Brain microvascular endothelial cell (primary cell): ENCODE data around the gene RAPH1.

Experiments used
- DNase-seq: peaks from one replicate; pipeline ENCODE4 v3.0.0-alpha.2; 2020
- H3K27ac ChIP-seq: fragments of 250-450 bp; sonication (Bioruptor Pico); 2 replicates; pipeline ENCODE4 v1.5.1; 2020; ENCODE audit warnings: mild to moderate bottlenecking, moderate library complexity
- H3K27me3 ChIP-seq: fragments of 250-450 bp; sonication (Bioruptor Pico); replicated peaks from 2 replicates; pipeline ENCODE4 v1.5.1; 2020; ENCODE audit warnings: mild to moderate bottlenecking
- H3K36me3 ChIP-seq: fragments of 250-450 bp; sonication (Bioruptor Pico); replicated peaks from 2 replicates; pipeline ENCODE4 v1.5.1; 2020; ENCODE audit warnings: mild to moderate bottlenecking
- H3K4me3 ChIP-seq: 2 replicates; pipeline ENCODE4 v1.5.1; 2011; ENCODE audit warnings: low read depth, mild to moderate bottlenecking, control low read depth, low read length, moderate library complexity
- in situ Hi-C: cut with HindIII; loops from 2 replicates; pipeline ENCODE4 v1.10.0; 2017; ENCODE audit warnings: low sequenced_read_pairs, low pct_ligation_motif_present
- TF ChIP-seq, protein P1 (sequence below): IDR thresholded peaks from 2 replicates; pipeline ENCODE4 v1.5.1; 2011; ENCODE audit warnings: low read depth, mild to moderate bottlenecking, moderate library complexity, low read length, control low read depth, inconsistent platforms; ENCODE audit errors: missing control alignments

Gene RAPH1

DNA sequence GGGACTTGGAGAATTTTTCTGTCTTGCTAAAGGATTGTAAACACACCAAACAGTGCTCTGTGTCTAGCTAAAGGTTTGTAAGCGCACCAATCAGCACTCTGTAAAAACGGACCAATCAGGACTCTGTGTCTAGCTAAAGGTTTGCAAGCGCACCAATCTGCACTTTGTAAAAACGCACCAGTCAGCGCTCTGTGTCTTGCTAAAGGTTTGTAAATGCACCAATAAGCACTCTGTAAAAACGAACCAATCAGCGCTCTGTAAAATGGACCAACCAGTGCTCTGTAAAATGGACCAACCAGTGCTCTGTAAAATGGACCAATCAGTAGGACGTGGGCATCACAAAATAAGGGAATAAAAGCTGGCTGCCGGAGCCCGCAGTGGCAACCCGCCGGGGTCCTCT, 190.4 kb downstream of the RAPH1 start:
- H3K36me3 ChIP-seq = no peaks in the 10 kb centered on the region
- TF ChIP-seq, protein P1, sequence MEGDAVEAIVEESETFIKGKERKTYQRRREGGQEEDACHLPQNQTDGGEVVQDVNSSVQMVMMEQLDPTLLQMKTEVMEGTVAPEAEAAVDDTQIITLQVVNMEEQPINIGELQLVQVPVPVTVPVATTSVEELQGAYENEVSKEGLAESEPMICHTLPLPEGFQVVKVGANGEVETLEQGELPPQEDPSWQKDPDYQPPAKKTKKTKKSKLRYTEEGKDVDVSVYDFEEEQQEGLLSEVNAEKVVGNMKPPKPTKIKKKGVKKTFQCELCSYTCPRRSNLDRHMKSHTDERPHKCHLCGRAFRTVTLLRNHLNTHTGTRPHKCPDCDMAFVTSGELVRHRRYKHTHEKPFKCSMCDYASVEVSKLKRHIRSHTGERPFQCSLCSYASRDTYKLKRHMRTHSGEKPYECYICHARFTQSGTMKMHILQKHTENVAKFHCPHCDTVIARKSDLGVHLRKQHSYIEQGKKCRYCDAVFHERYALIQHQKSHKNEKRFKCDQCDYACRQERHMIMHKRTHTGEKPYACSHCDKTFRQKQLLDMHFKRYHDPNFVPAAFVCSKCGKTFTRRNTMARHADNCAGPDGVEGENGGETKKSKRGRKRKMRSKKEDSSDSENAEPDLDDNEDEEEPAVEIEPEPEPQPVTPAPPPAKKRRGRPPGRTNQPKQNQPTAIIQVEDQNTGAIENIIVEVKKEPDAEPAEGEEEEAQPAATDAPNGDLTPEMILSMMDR = no peak
- H3K27me3 ChIP-seq = no peaks in the 10 kb centered on the region
- in situ Hi-C loops = no loop called here
- no peak overlapping the region for H3K27ac ChIP-seq
- no peak for DNase-seq
- no peak overlapping the region for H3K4me3 ChIP-seq
